H9 (cell line): ENCODE data around the gene COA8. TPM values are rescaled to one million over a fixed set of nuclear protein-coding genes. Genes with fewer than 3 reads are reported as not detected.

Experiments
- DNase-seq: peaks from one replicate; pipeline ENCODE4 v3.0.0-alpha.2; 2017
- H2AFZ ChIP-seq: one replicate; pipeline ENCODE4 v1.6.1; 2013; ENCODE audit warnings: mild to moderate bottlenecking, low read length, control low read depth, moderate library complexity
- H2AK5ac ChIP-seq: 2 replicates; pipeline ENCODE4 v1.6.1; 2013; ENCODE audit warnings: low read length, control low read depth, mixed read lengths; ENCODE audit not compliant: insufficient read length
- H2BK120ac ChIP-seq: one replicate; pipeline ENCODE4 v1.6.1; 2013; ENCODE audit warnings: low read depth, mild to moderate bottlenecking, low read length, control low read depth, inconsistent platforms; ENCODE audit not compliant: poor library complexity, severe bottlenecking
- H2BK12ac ChIP-seq: 2 replicates; pipeline ENCODE4 v1.6.1; 2013; ENCODE audit warnings: low read length, control low read depth, mixed read lengths, low read depth; ENCODE audit not compliant: insufficient read length
- H2BK15ac ChIP-seq: 2 replicates; pipeline ENCODE4 v1.6.1; 2013; ENCODE audit warnings: low read depth, low read length, control low read depth
- H2BK20ac ChIP-seq: one replicate; pipeline ENCODE4 v1.6.1; 2013; ENCODE audit warnings: low read depth, mild to moderate bottlenecking, low read length, control low read depth, inconsistent platforms; ENCODE audit not compliant: poor library complexity, severe bottlenecking
- H2BK5ac ChIP-seq: 2 replicates; pipeline ENCODE4 v1.6.1; 2013; ENCODE audit warnings: low read length, control low read depth, mixed read lengths; ENCODE audit not compliant: insufficient read length
- H3K14ac ChIP-seq: 2 replicates; pipeline ENCODE4 v1.6.1; 2013; ENCODE audit warnings: low read length, control low read depth; ENCODE audit not compliant: insufficient read depth
- H3K18ac ChIP-seq: 2 replicates; pipeline ENCODE4 v1.6.1; 2013; ENCODE audit warnings: low read depth, mild to moderate bottlenecking, mixed read lengths, low read length, control low read depth; ENCODE audit not compliant: insufficient read length
- H3K23ac ChIP-seq: 2 replicates; pipeline ENCODE4 v1.6.1; 2013; ENCODE audit warnings: low read length, control low read depth, mixed read lengths, low read depth; ENCODE audit not compliant: insufficient read length
- H3K23me2 ChIP-seq: 2 replicates; pipeline ENCODE4 v1.6.1; 2013; ENCODE audit warnings: low read depth, mild to moderate bottlenecking, mixed read lengths, low read length, control low read depth; ENCODE audit not compliant: insufficient read length, poor library complexity, severe bottlenecking
- H3K27ac ChIP-seq: 2 replicates; pipeline ENCODE4 v1.5.1; 2013; ENCODE audit warnings: low read length, control low read depth, mixed read lengths, low read depth; ENCODE audit not compliant: insufficient read length
- H3K27me3 ChIP-seq: 2 replicates; pipeline ENCODE4 v1.6.1; 2013; ENCODE audit warnings: low read length, control low read depth, inconsistent platforms; ENCODE audit not compliant: insufficient read depth
- H3K4ac ChIP-seq: 2 replicates; pipeline ENCODE4 v1.6.1; 2013; ENCODE audit warnings: low read depth, mild to moderate bottlenecking, control low read depth, inconsistent platforms, low read length, moderate library complexity
- H3K4me1 ChIP-seq: 2 replicates; pipeline ENCODE4 v1.6.1; 2013; ENCODE audit warnings: low read length, control low read depth, inconsistent platforms; ENCODE audit not compliant: insufficient read depth
- H3K4me2 ChIP-seq: 2 replicates; pipeline ENCODE4 v1.6.1; 2013; ENCODE audit warnings: low read length, control low read depth, mixed read lengths; ENCODE audit not compliant: insufficient read length, insufficient read depth
- H3K56ac ChIP-seq: 2 replicates; pipeline ENCODE4 v1.6.1; 2013; ENCODE audit warnings: low read depth, mild to moderate bottlenecking, mixed read lengths, low read length, control low read depth; ENCODE audit not compliant: insufficient read length
- H3K79me1 ChIP-seq: 2 replicates; pipeline ENCODE4 v1.6.1; 2013; ENCODE audit warnings: low read depth, mild to moderate bottlenecking, moderate library complexity, low read length, control low read depth, inconsistent platforms; ENCODE audit not compliant: insufficient read depth, poor library complexity, severe bottlenecking
- H3K79me2 ChIP-seq: 2 replicates; pipeline ENCODE4 v1.6.1; 2013; ENCODE audit warnings: low read length, control low read depth, inconsistent platforms; ENCODE audit not compliant: insufficient read depth
- H3K9ac ChIP-seq: 2 replicates; pipeline ENCODE4 v1.6.1; 2013; ENCODE audit warnings: low read length, control low read depth, mixed read lengths; ENCODE audit not compliant: insufficient read length; ENCODE audit errors: extremely low read depth
- H3K9me3 ChIP-seq: one replicate; pipeline ENCODE4 v1.6.1; 2013; ENCODE audit warnings: low read depth, low read length, inconsistent platforms; ENCODE audit not compliant: control insufficient read depth
- H3T11ph ChIP-seq: one replicate; pipeline ENCODE4 v1.6.1; 2013; ENCODE audit warnings: mild to moderate bottlenecking, low read length, control low read depth, inconsistent platforms
- H4K20me1 ChIP-seq: one replicate; pipeline ENCODE4 v1.6.1; 2013; ENCODE audit not compliant: control insufficient read depth, insufficient read length, insufficient read depth
- H4K5ac ChIP-seq: 2 replicates; pipeline ENCODE4 v1.6.1; 2013; ENCODE audit warnings: low read depth, mild to moderate bottlenecking, mixed read lengths, low read length, control low read depth; ENCODE audit not compliant: insufficient read length
- H4K8ac ChIP-seq: replicated peaks from 2 replicates; pipeline ENCODE4 v1.6.1; 2013; ENCODE audit warnings: low read length, control low read depth, mixed read lengths, low read depth; ENCODE audit not compliant: insufficient read length
- H4K91ac ChIP-seq: 2 replicates; pipeline ENCODE4 v1.6.1; 2013; ENCODE audit warnings: low read depth, mild to moderate bottlenecking, moderate library complexity, mixed read lengths, low read length, control low read depth; ENCODE audit not compliant: insufficient read length
- H3K27ac Mint-ChIP-seq, 3 experiments: 2 replicates in 2 of 3; 3 replicates in 1 of 3; pipeline ENCODE4 v1.8.0; 2020 to 2021; ENCODE audit warnings: mixed read lengths in 3 of 3, mild to moderate bottlenecking in 1 of 3, moderate library complexity in 1 of 3
- H3K27me3 Mint-ChIP-seq: 2 replicates; pipeline ENCODE4 v1.8.0; 2021; ENCODE audit warnings: low read depth, mild to moderate bottlenecking, moderate library complexity, mixed read lengths
- H3K36me3 Mint-ChIP-seq, 3 experiments: 2 replicates in 2 of 3; 3 replicates in 1 of 3; pipeline ENCODE4 v1.8.0; 2020 to 2021; ENCODE audit warnings: low read depth in 3 of 3, mixed read lengths in 3 of 3; ENCODE audit not compliant: insufficient read depth in 1 of 3
- H3K4me1 Mint-ChIP-seq, 2 experiments: 2 replicates each; pipeline ENCODE4 v1.8.0; 2020; ENCODE audit warnings: mixed read lengths in 2 of 2
- H3K4me3 Mint-ChIP-seq, 2 experiments: 2 replicates in 1 of 2; 3 replicates in 1 of 2; pipeline ENCODE4 v1.8.0; 2020 to 2021; ENCODE audit warnings: mild to moderate bottlenecking in 2 of 2, mixed read lengths in 2 of 2, moderate library complexity in 1 of 2
- H3K9me3 Mint-ChIP-seq, 2 experiments: 2 replicates in 1 of 2; 3 replicates in 1 of 2; pipeline ENCODE4 v1.8.0; 2020; ENCODE audit warnings: mild to moderate bottlenecking in 2 of 2, mixed read lengths in 2 of 2, moderate library complexity in 1 of 2
- CTCF ChIP-seq: fragments of 200-600 bp; sonication (generic); conservative IDR thresholded peaks from 3 replicates; pipeline ENCODE4 v1.8.0; 2021; ENCODE audit warnings: antibody characterized with exemption, mild to moderate bottlenecking
- WGBS: extraction: QIAGEN DNeasy Blood & Tissue Kit; methylation state at CpG from one replicate; pipeline ENCODE4 v1.1.7; 2013; ENCODE audit warnings: missing lambda C conversion rate, low lambda C conversion rate, mixed read lengths; ENCODE audit not compliant: insufficient read length; ENCODE audit errors: extremely low coverage; 5-methylcytosine and 5-hydroxymethylcytosine counted together
- total RNA-seq: library from RNA; stranded (reverse); gene quantifications from 2 replicates; pipeline ENCODE4 v1.2.1, GENCODE V29; 2021

The COA8 gene
- total RNA-seq, 1 experiment from 2014 or later = 45.5 TPM

- H4K20me1 ChIP-seq = peaks cover 4% of the 10 kb centered on the region
- no peak overlapping the region for H4K5ac ChIP-seq
- Mint-ChIP-seq H3K4me1 (peaks cover 6 to 11% of the 10 kb centered on the region in 2 experiments), H3K27ac (no peak overlapping the region), H3K36me3 (peaks cover 0 to 10% (median 4%) of the 10 kb centered on the region in 3 experiments; a peak in 4 of 7 replicates), H3K9me3 (no peaks in the 10 kb centered on the region), H3K4me3 (no peak overlapping the region), H3K27me3 (peaks cover 9% of the 10 kb centered on the region)
- peaks cover 11% of the 10 kb centered on the region for H3K79me1 ChIP-seq
- TF ChIP-seq CTCF = no peak
- no peaks in the 10 kb centered on the region for H3K27me3 ChIP-seq
- H3K9ac ChIP-seq = no peak overlapping the region
- no peak overlapping the region for H2AFZ ChIP-seq
- H3K9me3 ChIP-seq = no peaks in the 10 kb centered on the region
- H2BK12ac ChIP-seq = no peak overlapping the region
- H4K91ac ChIP-seq = no peak overlapping the region
- no peak overlapping the region for H3K14ac ChIP-seq
- H3K79me2 ChIP-seq = peaks cover 8% of the 10 kb centered on the region; the same call in 1 of the 2 replicates
- no peak overlapping the region for H3K56ac ChIP-seq
- no peak overlapping the region for H4K8ac ChIP-seq
- no peak overlapping the region for H2AK5ac ChIP-seq
- H3T11ph ChIP-seq = no peak overlapping the region
- H2BK20ac ChIP-seq = no peak overlapping the region
- no peak overlapping the region for H3K23ac ChIP-seq
- H3K27ac ChIP-seq = no peak overlapping the region
- H2BK15ac ChIP-seq = no peak overlapping the region
- H3K18ac ChIP-seq = no peak overlapping the region
- no peak for DNase-seq
- H2BK5ac ChIP-seq = no peak overlapping the region
- H2BK120ac ChIP-seq = no peak overlapping the region
- H3K4me1 ChIP-seq = no peaks in the 10 kb centered on the region; the same call in 1 of the 2 replicates
- no peak overlapping the region for H3K4ac ChIP-seq
- WGBS = no CpG with 5 or more reads among the region's 22 CpGs
- peaks cover 5% of the 10 kb centered on the region for H3K23me2 ChIP-seq
- H3K4me2 ChIP-seq = no peak overlapping the region
Observed at GRCh38 chr14:103534576-103535061, 28.1 kb upstream of the COA8 start.
